ENCODE results near the gene IGFALS.

DNA sequence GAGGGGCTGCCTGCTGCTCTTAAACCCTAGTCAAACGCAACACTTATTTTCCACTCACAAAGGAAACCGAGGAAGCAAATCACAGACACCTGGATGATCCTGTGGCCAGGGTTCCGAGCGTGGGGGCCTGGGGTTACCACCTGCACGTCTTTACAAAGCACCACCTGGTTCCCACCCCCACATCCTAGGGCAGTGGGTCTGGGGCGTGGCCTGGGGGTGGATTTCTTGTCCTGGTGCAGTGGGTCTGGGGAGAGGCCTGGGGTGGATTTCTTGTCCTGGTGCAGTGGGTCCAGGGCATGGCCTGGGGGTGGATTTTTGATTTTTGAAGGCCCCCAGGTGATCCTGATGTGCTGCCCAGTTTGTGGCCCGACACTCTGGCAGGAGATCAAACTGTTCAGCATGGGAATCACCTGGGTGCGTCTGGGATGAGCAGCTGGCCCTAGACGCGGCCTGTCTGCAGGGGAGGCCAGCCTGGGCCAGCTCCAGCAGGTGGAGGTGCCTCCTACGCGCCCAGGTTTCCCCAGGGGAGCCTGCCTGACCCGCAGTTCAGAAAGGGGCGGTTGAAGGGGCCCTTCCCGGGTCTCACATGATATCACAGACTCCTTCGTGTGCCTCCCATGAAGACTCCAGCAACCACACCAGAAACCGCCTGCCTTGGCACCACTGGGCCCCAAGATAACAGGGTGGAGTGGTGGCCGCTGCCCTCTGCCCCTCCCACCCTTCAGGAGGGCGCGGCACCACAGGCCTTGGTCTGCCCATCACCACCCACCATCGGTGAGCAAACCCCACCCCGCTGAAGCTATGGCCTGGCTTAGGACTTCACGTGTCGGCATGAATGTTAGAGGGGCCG, 26.8 kb upstream of the IGFALS start:
- TF ChIP-seq, protein P1, sequence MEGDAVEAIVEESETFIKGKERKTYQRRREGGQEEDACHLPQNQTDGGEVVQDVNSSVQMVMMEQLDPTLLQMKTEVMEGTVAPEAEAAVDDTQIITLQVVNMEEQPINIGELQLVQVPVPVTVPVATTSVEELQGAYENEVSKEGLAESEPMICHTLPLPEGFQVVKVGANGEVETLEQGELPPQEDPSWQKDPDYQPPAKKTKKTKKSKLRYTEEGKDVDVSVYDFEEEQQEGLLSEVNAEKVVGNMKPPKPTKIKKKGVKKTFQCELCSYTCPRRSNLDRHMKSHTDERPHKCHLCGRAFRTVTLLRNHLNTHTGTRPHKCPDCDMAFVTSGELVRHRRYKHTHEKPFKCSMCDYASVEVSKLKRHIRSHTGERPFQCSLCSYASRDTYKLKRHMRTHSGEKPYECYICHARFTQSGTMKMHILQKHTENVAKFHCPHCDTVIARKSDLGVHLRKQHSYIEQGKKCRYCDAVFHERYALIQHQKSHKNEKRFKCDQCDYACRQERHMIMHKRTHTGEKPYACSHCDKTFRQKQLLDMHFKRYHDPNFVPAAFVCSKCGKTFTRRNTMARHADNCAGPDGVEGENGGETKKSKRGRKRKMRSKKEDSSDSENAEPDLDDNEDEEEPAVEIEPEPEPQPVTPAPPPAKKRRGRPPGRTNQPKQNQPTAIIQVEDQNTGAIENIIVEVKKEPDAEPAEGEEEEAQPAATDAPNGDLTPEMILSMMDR (IDR thresholded peaks at IDR 0.05; ENCODE audit: poor library complexity, severe bottlenecking): no peak
- TF ChIP-seq EZH2 (IDR thresholded peaks at IDR 0.05; ENCODE audit: borderline replicate concordance, insufficient read depth, low read length, poor library complexity, severe bottlenecking): no peak
- no peak for TF ChIP-seq POLR2AphosphoS5 (IDR thresholded peaks at IDR 0.05)
- TF ChIP-seq SMC3 (conservative IDR thresholded peaks at IDR 0.05; ENCODE audit: poor library complexity): no peak
- TF ChIP-seq MXI1 (conservative IDR thresholded peaks at IDR 0.05; ENCODE audit: poor library complexity, severe bottlenecking): no peak
- no peak for TF ChIP-seq EP300 (conservative IDR thresholded peaks at IDR 0.05; ENCODE audit: poor library complexity, severe bottlenecking)
- no peak for TF ChIP-seq RAD21 (conservative IDR thresholded peaks at IDR 0.05)
- no peak for TF ChIP-seq TAF1 (IDR thresholded peaks at IDR 0.05; ENCODE audit: low read depth)
- TF ChIP-seq, protein P2, sequence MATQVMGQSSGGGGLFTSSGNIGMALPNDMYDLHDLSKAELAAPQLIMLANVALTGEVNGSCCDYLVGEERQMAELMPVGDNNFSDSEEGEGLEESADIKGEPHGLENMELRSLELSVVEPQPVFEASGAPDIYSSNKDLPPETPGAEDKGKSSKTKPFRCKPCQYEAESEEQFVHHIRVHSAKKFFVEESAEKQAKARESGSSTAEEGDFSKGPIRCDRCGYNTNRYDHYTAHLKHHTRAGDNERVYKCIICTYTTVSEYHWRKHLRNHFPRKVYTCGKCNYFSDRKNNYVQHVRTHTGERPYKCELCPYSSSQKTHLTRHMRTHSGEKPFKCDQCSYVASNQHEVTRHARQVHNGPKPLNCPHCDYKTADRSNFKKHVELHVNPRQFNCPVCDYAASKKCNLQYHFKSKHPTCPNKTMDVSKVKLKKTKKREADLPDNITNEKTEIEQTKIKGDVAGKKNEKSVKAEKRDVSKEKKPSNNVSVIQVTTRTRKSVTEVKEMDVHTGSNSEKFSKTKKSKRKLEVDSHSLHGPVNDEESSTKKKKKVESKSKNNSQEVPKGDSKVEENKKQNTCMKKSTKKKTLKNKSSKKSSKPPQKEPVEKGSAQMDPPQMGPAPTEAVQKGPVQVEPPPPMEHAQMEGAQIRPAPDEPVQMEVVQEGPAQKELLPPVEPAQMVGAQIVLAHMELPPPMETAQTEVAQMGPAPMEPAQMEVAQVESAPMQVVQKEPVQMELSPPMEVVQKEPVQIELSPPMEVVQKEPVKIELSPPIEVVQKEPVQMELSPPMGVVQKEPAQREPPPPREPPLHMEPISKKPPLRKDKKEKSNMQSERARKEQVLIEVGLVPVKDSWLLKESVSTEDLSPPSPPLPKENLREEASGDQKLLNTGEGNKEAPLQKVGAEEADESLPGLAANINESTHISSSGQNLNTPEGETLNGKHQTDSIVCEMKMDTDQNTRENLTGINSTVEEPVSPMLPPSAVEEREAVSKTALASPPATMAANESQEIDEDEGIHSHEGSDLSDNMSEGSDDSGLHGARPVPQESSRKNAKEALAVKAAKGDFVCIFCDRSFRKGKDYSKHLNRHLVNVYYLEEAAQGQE (IDR thresholded peaks at IDR 0.05; ENCODE audit: borderline replicate concordance): no peak

Data from neural cell (in vitro differentiated cells).